Upper lobe of left lung (tissue), 4 donors: Measurements from ENCODE around the gene ADCY5.

ENCODE experiments used
- POLR2A ChIP-seq, 4 donors: fragments of 450-650 bp; IDR thresholded peaks; one replicate each; pipeline ENCODE4 v1.5.1; 2016 to 2017; ENCODE audit warnings: antibody characterized with exemption in 4 of 4, mild to moderate bottlenecking in 2 of 4
- TF ChIP-seq, protein P1 (sequence below), 6 experiments: fragments of 450-650 bp in 4 of 6; fragments of 200-600 bp in 2 of 6; sonication (generic) in 2 of 6; IDR thresholded peaks; one replicate each; pipeline ENCODE4 v1.5.1; 2016 to 2019; ENCODE audit warnings: antibody characterized with exemption in 6 of 6

DNA sequence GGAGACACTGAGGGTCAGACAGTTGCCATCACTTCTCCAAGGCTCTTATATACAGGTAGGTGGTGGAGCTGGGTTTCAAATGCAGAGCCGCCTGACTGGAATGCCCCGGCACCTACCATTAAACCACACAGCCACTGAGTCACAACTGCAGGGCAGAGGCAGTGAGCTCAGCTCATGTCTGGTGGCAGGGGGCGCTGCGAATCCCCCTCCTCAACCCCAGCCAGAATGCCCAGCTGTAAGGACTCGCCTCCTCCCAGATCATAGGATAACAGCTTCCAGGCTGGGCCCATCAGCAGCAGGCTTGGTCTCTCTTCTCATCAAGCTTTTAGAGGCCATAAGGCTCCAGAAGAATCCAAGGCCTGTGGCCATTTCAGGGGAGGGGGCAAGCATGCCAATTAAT, 26.4 kb downstream of the ADCY5 start:
- no peak for TF ChIP-seq POLR2A (IDR thresholded peaks at IDR 0.05)
- TF ChIP-seq, protein P1, sequence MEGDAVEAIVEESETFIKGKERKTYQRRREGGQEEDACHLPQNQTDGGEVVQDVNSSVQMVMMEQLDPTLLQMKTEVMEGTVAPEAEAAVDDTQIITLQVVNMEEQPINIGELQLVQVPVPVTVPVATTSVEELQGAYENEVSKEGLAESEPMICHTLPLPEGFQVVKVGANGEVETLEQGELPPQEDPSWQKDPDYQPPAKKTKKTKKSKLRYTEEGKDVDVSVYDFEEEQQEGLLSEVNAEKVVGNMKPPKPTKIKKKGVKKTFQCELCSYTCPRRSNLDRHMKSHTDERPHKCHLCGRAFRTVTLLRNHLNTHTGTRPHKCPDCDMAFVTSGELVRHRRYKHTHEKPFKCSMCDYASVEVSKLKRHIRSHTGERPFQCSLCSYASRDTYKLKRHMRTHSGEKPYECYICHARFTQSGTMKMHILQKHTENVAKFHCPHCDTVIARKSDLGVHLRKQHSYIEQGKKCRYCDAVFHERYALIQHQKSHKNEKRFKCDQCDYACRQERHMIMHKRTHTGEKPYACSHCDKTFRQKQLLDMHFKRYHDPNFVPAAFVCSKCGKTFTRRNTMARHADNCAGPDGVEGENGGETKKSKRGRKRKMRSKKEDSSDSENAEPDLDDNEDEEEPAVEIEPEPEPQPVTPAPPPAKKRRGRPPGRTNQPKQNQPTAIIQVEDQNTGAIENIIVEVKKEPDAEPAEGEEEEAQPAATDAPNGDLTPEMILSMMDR (IDR thresholded peaks at IDR 0.05) = no peak
